GM19328 (cell line): ENCODE measurements around the gene CARD6.
"Not testable (repeated sequence)": the region's sequence is repeated elsewhere in the genome, so short reads cannot be mapped to it uniquely, and the experiment has no call there.

Experiments used
- ATAC-seq: cut with Tn5 transposase; IDR thresholded peaks from one replicate; pipeline ENCODE4 v1.9.1; 2021; ENCODE audit warnings: mild to moderate bottlenecking, moderate library complexity; ENCODE audit not compliant: unreplicated experiment

Gene CARD6, protein sequence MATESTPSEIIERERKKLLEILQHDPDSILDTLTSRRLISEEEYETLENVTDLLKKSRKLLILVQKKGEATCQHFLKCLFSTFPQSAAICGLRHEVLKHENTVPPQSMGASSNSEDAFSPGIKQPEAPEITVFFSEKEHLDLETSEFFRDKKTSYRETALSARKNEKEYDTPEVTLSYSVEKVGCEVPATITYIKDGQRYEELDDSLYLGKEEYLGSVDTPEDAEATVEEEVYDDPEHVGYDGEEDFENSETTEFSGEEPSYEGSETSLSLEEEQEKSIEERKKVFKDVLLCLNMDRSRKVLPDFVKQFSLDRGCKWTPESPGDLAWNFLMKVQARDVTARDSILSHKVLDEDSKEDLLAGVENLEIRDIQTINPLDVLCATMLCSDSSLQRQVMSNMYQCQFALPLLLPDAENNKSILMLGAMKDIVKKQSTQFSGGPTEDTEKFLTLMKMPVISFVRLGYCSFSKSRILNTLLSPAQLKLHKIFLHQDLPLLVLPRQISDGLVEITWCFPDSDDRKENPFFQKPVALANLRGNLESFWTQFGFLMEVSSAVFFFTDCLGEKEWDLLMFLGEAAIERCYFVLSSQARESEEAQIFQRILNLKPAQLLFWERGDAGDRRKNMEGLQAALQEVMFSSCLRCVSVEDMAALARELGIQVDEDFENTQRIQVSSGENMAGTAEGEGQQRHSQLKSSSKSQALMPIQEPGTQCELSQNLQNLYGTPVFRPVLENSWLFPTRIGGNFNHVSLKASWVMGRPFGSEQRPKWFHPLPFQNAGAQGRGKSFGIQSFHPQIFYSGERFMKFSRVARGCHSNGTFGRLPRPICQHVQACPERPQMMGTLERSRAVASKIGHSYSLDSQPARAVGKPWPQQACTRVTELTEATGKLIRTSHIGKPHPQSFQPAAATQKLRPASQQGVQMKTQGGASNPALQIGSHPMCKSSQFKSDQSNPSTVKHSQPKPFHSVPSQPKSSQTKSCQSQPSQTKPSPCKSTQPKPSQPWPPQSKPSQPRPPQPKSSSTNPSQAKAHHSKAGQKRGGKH

DNA sequence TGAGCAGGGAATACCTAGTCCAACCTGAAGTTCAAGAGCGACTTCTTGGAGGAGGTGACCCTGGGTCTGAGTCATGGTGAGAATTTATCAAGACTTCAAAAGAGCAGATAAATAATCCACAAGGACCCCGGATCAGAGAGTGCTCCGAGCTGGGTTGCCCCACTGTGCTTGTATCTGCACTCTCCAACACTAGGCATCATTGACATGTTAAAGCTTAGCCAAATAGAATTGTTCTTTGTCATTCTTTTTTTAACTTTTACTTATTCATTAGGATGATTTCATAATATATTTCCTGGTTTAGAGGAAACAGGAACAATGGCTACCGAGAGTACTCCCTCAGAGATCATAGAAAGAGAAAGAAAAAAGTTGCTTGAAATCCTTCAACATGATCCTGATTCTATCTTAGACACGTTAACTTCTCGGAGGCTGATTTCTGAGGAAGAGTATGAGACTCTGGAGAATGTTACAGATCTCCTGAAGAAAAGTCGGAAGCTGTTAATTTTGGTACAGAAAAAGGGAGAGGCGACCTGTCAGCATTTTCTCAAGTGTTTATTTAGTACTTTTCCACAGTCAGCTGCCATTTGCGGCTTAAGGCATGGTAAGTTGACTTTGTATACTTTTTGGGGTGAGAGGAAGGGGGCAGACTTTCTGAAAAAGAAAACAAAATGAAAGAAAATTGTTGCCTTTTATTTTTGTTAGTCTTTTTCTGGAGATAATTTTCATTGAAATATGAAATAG, at the start of gene CARD6:
CARD6 (plus strand) TSS at position 300 of the 738 bp plus-strand sequence; CDS start at position 316, 16 bp downstream.
- ATAC-seq = no peak

DNA sequence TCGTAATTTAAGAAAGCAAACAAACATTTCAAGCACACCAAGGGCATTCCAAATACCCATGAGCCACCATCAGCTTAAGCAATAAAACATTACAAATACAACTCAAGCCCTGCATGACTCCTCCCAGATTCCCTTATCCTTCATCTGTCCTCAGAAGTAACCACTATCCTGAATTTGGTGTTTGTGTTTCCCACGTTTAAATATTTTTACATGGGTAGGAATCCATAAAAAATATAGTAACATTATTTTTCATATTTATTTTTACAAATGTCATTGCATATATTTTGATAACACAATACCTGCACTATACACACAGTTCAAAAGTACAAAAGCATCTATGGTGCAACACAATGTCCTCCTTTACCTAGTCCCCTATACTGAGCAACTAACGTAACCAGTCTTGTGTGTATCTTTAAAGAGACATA, 49.4 kb upstream of the CARD6 start:
- no peak for ATAC-seq

DNA sequence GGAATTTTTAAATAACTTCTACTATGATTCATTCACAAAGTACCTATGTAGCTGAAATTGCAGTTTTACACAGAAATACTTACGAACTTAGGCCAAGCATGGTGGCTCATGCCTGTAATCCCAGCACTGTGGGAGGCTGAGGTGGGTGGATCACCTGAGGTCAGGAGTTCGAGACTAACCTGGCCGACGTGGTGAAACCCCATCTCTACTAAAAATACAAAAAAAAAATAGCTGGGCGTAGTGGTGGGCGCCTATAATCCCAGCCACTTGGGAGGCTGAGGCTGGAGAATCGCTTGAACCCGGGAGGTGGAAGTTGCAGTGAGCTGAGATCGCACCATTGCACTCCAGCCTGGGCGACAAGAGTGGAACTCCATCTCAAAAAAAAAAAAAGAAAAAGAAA, 48.5 kb upstream of the CARD6 start:
- ATAC-seq = not testable (repeated sequence)

DNA sequence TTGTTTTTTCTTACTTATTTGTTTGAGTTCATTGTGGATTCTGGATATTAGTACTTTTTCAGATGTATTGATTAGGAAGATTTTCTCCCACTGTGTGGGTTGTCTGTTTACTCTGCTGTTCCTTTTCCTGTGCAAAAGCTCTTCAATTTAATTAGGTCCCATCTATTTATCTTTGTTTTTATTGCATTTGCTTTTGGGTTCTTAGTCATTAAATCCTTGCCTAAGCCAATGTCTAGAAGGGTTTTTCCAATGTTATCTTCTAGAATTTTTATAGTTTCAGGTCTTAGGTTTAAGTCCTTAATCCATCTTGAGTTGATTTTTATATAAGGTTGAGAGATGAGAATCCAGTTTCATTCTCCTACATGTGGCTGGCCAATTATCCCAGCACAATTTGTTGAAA, 46.8 kb upstream of the CARD6 start:
- ATAC-seq = not testable (repeated sequence)

DNA sequence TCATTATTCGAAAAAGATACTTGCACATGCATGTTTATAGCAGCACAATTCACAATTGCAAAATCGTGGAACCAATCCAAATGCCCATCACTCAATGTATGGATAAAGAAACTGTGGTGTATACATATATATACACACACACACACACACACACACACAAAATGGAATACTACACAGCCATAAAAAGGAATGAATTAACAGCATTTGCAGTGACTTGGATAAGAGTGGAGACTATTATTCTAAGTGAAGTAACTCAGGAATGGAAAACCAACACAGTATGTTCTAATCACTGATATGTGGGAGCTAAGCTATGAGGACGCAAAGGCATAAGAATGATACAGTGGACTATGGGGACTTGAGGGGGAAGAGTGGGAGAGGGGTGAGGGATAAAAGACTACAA, 46.3 kb upstream of the CARD6 start:
- not testable (repeated sequence) for ATAC-seq

DNA sequence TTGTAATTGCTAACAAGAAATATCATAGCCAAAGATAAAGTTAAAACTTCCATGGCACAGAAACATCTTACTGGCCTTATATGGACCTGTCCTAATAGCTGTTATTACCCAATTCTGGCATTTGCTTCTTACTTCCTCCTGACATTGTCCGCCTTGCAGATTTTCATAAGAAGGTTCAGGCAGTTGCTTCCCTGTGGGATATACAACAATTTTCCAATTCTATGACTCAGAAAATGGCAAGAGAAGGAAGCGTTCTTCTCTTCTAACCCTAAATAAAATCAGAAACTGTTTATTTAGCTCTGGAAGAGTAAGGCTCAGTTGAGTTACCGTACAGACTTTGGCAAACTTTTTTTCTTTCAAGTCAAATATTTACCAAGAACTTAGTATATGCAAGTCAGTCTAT, 44.7 kb upstream of the CARD6 start:
- ATAC-seq = no peak

DNA sequence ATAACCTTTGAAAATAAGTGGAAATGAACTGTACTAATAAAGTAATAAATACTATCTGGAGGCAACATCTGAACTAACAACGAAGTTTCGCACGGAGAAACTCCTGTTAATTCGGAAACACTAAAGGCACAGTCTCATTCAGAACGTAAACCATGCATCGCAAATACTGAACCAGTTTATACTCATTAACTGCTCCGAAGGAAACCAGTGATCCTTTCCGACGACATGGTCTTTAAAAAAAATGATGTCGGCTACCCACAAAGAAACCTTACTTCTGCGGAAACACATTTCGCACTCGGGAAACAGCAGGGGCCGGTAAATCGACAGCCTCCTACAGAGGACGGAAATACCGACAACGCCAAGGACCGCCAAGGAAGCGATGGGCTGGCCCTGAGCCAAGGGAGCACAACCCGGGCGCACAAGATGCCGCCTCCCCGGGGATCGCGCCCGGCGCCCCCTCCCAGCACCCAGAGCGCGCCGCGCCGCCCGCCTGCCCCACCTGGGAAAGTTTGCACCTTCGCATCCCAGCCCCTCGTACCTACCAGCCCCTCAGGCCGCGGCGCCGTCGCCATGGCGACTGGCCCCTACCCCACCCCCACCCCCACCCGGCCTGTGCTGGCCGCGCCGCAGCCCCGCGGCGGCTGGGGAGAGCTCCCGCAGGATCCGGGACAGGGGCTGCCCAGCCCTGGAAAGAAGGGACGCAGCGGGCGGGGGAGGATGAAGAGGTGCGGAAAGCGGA, 43.7 kb upstream of the CARD6 start:
- ATAC-seq = peak; percentile 36

DNA sequence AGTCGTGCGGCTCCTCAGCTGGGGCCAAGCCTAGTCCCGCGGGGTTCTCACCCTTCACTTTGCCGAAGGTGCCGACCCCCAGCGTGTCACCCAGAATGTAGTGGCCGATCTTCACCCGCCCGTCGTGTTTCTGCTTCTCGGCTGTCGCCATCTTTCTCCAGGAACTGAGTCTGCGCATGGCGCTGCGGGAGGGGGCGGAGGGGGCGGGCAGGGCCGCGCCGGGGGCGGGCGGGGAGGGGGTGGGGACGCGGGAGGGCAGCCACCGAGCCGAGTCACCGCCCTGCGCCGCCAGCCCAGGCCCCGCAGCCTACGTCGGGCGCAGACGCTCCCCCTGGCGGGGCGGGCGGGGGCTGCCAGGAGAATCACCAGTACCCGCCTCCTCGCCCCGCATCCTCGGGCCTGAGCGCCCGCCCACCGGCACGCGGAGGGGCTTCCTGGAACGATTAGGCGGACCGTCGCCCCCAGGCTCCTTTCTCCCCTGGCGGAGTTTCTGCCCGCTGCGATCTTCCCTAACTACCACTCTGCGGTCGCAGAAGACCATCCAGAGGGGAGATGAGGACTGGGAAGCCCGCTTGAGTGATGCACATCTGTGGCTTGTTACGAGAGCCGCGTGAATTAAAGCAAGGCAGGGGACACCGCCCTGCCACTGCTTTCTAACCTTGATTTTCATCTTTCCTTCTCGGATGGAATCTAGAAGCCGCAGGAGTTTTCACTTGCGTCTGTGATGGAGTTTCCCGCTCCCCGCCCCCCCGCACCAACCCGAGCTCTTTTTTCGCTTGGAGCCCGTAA, 43.0 kb upstream of the CARD6 start, which contains the start of gene PRKAA1:
PRKAA1 (minus strand) TSS at position 363 of the 789 bp plus-strand sequence; CDS start at position 178, 185 bp downstream.
- ATAC-seq = peak; percentile 96

DNA sequence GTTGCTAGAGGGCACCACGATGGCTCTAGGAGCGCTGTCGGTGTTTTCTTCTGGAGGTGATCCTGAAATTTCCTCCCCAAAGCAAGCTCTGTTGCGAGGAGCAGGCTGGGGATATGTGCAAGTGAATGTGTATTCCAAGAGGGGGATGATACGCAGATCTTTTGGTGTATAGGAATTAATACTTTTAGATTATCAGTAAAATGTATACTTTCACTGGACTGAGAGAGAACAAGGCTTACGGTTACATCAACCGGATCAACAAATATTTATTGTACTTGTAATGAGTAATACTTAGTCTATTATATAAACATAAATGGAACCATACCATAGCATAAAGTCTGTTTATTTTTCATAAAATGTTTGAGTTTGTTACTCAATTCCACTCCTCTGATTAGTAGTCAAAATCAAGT, 42.4 kb upstream of the CARD6 start:
- ATAC-seq = no peak

DNA sequence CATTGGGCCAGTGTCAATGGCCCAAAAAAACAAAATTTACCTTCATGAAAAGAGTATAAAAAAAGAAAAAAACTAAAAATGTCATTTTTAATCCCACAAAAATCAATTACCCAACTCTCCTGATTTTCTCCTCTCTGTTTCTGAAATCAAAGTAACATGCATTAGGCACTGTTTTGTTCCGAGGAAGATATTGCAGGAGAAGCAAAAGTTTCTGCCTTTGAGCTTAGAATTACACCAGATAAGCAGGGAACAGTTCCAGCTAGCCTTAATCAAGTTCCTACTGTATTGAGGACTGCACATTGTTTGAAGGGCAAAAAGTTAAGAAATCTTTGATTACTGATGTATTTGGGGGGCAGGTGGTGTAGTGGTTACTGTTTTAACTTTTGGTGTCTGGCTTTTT, 41.9 kb upstream of the CARD6 start:
- ATAC-seq = no peak

DNA sequence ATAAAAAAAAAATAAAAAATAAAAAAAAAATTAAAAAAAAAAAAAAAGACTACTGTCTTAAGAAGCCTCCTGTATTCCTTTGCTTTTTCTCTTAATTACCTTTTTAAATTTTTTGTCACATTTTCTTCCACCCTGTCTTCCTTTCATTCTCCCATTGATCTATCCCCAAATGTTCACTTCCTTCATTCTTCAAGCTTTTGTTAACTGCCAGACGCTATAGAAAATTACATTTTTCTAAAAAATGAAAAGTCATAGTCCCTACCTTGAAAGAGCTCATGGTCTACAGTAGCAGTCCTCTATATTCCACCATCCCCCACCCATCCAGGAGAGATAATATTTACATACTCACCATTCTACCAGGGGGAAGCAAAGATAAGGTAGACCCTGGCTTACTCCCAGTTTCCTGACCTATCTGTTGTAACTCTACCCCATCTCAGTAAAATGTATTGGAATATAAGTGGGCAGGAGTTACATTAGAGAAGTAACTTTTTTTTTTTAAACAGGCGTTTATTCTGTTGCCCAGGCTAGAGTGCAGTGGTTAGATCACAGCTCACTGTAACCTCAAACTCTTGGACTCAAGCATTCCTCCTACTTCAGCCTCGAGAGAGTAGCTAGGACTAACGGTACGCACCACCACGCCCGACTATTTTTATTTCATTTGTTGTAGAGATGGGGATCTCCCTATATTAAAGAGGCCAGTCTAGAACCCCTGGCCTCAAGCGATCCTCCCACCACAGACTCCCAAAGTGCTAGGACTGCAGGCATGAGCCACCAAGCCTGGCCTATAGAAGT, 39.2 kb upstream of the CARD6 start:
- ATAC-seq = no peak

DNA sequence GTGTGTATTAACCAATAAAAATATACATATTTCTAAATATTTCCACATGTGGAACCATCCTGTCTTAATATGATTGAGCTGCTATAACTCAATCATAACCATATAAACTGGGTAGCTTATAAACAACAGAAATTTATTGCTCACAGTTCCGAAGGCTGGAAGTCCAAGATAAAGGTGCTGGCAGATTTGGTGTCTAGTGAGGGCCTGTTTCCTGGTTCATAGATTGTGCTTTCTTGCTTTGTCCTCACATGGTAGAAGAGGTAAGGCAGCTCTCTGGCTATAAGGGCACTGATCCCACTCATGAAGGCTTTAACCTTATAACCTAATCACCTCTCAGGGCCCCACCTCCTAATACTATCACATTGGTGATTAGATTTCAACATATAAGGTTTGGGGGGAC, 29.0 kb upstream of the CARD6 start:
- no peak for ATAC-seq

DNA sequence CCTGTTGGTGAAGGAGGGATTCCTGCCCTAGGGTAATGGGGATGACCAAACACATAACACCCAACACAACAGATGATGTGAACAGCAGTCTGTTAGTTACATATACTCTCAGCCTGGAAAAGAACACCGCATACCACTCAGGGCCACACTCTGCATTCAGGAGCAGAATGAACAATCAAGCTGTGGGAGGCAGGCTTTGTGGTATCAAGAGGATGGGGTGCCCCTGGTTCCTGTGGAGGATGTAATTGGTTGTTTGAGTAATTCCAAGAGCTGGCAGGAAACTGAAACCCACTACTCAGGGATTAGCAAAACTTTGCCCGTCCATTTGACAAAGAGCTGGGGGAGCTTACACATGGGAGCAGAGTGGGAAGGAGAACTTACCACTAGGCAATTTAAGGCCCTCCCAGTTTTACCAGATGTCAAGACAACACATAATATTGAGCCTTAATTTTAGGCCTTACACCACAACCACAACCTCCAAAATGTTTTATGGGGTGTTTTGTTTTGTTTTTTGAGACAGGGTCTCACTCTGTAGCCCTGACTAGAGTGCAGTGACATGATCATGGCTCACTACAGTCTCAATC, 27.4 kb upstream of the CARD6 start:
- no peak for ATAC-seq

DNA sequence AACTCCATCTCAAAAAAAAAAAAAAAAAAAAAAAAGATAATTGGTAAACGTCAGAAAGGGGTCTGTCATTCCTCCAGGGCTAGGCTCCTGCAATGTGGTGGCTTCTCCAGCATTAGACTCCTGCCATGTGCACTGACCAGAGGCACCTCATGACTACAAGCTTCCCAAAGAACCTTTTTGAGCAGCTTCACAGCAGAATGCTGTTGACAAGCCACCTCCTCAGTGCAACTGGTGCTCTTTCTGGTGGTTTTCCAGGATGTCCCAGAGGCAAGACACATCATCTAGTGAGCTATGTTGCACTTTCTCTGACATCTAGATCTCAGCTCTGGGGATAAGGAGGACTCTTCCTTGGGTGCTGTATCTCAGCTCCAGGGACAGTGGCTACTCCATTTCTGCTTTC, 17.7 kb upstream of the CARD6 start:
- no peak for ATAC-seq

DNA sequence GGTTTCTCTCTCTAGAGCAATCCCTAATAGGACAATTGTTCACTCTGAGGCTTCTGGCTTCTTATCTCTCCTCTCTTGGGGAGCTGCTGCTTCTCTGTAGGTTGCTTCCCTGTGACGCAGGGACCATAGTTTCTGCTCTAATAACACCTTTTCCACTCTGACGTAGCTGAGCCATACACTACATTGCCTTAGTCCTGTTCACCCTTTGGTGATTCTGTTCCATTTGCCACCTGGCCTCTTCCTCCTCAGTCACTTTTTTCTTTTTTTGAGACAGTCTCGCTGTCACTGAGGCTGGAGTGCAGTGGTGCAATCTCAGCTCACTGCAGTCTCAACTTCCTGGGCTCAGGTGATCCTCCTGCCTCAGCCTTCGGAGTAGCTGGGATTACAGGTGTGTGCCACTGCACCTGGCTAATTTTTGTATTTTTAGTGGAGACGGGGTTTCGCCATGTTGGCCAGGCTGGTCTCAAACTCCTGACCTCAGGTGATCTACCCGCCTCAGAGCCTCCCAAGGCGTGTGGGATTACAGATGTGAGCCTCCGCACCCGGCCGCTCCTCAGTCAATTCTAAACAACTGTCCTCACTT, 15.6 kb upstream of the CARD6 start:
- ATAC-seq = not testable (repeated sequence)

DNA sequence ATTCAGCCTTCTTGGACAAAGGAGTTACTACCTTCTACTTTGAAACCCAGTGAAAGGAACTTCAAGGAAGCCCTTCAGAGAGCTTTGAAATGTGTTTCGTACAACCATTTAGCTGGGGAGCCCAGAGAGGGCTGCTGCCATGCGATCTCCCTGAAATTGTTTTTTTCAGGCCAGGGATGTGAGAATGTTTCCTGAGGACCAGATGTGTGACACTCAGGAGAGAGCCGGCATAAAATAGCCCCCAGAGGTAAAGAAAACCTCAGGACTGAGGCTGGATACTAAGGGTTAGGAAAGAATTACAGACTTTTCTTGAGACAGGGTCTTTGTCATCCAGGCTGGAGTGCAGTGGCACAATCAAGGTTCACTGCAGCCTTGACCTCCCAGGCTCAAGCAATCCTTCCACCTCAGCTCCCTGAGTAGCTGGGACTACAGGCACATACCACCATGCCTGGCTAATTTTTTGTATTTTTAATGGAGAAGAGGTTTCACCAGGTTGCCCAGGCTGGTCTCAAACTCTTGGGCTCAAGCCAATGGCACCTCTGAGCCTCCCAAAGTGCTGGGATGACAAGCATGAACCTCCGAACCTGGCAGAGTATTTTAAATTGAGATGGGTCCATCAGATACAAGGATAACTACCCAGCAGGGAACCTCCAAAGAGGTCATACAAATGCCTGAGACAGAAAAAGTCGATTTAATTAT, 14.5 kb upstream of the CARD6 start:
- no peak for ATAC-seq
